ENCODE data around the gene NPLOC4.
"Not testable (repeated sequence)": the region's sequence is repeated elsewhere in the genome, so short reads cannot be mapped to it uniquely, and the experiment has no call there.

The NPLOC4 gene

DNA sequence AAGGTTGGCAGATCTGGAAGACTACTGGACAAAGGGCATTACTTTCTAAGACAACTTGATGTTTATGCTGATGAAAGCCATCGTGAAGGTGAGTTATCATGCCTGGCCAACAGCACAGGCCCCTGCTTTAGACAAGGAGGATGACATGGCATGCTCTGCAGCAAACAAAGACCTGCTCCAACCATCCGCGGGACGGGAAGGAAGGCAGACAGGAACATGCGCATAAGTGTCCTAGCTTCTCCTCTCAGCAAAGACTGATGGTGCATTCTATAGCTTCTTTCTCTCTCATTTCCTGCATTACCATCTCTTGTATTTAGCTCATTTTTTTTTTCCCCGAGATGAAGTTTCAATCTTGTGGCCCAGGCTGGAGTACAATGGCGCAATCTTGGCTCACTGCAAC lies 5.4 kb downstream of the NPLOC4 start:
- no peak for DNase-seq (ENCODE audit: low read depth in 2 of 2)

DNA sequence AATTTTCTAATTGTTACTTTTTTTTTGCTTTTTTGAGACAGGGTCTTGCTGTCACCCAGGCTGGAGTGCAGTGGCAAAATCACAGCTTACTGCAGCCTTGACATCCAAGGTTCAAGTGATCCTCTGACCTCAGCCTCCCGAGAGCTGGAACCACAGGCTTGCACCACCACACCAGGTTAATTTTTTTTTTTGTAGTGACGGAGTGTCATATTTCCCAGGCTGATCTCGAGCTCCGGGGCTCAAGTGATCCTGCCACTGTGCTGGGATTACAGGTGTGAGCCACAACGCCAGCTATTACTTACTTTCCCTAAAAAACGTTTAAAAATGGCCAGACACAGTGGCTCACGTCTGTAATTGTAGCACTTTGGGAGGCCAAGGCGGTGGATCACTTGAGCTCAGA lies 6.6 kb downstream of the NPLOC4 start:
- no peak for DNase-seq (ENCODE audit: low read depth in 2 of 2)

DNA sequence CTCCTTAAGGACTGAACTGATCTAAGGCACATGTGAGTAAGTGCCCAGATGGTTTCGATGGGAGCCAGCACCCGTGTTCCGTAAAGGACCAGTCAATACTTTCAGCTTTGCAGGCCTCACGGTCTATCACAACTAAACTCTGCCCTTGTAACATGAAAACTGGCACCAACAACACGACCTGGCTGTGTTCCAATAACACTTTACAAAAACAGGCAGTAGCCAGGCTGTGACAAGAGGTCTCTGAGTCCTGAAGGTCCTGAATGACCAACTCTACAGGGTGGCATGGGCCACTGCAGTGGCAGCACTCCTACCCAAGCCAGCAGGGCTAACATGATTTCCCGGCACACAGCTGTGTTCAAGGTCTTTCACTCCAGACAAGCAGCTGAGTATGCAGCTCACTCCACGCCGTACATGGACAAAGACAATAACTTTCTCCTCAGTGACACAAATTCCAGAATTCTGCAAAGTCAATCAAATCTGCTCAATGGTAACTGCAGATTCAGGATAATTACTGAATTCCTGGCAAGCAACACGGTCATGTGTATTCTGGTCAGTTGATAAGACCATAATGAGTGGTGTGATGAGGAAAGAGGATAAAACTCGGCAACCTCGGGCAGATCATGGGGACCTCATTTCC lies 15.3 kb downstream of the NPLOC4 start:
- DNase-seq (ENCODE audit: low read depth in 2 of 2) = no peak

DNA sequence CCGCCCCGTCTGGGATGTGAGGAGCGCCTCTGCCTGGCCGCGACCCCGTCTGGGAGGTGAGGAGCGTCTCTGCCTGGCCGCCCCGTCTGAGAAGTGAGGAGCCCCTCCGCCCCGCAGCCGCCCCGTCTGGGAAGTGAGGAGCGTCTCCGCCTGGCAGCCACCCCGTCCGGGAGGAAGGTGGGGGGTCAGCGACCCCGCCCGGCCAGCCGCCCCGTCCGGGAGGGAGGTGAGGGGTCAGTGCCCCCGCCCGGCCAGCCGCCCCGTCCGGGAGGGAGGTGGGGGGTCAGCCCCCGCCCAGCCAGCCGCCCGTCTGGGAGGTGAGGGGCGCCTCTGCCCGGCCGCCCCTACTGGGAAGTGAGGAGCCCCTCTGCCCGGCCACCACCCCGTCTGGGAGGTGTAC lies 18.6 kb downstream of the NPLOC4 start:
- not testable (repeated sequence) for DNase-seq (ENCODE audit: low read depth in 2 of 2)

DNA sequence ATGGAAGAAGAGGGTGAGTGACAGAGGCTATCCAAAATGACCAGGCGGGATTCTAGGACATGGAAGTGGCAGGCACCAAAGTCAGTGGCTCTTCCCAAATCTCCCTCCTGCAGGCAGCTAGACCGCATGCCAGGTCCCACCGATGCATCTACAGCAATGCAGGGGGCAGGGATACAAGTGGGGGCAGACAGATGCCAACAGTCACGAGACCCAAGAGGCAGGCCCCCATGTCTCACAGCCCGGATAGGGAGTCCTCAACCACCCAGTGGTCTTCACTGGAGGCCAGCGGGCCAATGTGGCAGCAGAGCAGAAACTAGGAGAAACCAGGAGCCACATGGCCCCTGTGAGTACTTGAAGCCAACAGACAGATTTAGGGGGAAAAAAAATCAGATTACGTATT lies 20.0 kb downstream of the NPLOC4 start:
- no peak for DNase-seq (ENCODE audit: low read depth in 2 of 2)

DNA sequence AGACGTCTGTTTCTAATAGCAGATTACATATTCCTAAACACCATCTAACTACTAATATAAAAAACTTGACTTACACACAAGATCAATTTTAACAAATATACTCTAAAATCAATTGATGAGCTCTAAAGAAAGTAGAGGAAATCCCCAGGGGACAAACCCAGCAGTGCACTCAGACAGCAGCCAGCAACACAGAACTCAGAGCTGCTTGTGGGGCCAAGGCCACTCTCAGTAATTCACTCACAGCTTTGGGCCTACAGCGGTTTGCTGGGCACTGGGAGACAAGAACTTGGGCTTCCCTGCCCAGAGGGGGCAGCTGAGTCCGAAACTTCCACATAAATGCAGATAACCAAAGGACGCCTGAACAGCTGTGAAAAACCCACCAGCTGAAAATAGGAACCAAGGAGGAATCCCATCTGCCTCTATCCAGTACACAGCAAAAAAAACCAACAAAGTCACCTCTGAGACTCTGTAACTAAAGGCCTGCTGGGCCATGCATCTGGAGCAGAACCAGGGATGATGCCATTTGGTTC lies 21.4 kb downstream of the NPLOC4 start:
- DNase-seq (ENCODE audit: low read depth in 2 of 2) = no peak

DNA sequence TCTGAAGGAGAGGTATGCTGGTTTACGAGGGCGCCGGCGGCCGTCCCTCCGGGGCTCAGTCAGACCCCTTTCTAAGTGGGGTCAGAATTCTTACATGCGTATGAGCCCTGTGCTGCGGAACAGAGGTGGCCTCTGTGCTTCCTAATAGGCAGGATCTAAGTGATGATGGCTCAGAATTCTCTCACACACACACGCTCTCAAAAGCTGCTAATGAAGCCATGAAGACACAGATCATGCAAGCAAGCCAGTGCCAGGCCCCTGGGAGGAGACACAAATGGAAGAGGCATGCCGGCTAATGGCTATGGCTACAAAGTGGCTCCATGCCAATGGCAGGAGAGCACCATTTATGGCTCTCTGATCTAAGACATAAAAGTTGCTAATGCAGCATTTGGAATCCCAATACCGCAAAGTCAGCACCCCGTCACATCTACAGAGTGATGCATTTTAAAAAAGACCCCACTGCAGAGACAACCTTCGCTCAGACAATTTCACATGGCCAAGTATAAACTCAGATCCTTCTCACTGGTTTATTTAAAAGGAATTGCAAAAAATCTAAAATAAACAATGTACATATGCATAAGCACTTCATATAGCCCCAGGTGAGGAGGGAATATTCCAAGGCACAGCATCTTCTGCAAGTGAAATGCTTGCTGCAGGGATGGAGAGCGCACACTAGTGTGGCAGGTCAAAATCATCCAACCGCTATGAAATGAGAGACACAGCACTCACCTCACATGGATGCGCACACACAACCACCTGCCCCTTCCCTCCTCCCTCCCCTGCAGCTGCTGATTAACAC lies 24.5 kb downstream of the NPLOC4 start:
- no peak for DNase-seq (ENCODE audit: low read depth in 2 of 2)

DNA sequence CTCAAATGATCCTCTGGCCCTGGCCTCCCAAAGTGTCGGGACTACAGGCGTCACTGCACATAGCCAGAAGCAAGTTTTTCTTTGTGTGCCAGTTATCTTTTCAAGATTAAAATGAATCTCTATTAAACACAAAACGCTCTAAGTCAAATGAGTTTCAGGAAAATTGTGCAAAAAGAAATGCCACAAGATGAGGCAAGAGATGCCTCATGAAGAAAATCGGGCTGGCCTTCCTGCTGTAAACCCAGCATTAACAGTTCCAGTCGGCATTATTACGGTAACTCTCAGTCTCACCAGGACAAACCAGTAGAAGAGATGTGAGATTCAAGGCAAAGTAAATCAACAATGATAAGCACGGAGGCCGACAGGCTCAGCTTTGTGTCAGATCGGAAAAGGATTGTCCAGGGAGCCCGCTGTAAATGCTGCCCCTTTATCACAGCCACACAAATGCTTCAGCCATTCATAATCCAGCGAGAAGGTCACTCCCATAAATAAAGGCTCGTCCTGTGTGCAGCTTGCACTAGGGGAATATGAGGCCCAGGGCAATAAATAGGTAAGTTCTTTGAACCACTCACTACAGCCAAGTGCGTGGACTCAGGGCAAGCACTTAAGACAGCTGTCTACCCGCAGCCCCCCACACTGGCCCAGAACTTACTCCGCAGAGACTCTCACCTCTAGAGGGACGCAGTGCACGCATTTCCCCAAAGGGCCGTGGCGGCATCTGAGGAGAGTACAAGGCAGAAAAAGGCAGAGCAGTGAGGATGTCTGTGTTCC lies 27.2 kb downstream of the NPLOC4 start:
- no peak for DNase-seq (ENCODE audit: low read depth in 2 of 2)

DNA sequence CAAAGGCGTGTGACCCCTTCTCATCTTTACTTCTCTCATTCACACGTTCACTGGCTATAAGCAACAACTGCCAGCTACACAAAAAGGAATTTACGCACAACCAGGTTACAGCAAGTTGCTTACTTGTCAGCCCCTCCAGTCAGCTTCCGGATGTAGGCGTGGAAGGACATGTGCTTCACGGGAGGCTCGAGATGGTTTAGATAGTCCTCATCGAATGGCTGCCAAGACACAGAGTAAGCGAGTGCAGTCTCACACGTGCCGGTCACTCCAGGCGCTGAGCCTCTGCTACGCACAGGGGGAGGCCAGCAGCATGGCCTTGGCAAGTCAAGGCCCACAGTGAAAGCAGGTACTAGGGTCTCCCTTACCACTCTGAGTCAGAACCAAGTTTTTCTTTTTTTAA lies 28.3 kb downstream of the NPLOC4 start:
- DNase-seq (ENCODE audit: low read depth in 2 of 2) = no peak

DNA sequence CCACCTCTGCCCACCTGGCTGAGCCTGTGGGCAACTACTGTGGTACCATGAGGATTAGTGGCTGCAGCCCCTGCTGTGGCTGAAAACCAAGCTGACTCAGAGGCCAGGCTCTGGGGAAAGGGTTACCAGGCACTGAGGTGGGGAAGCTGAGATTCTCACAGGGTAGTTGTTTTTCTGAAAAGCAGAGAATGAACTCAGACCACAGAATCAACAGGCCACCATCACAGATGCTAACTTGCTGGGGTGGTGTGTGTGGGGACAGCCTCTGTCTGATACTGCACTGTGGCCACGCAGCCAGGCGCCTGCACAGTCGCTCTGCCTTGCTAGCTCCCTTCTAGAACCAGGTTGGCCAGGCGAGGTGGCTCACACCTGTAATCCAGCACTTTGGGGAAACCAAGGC lies 28.8 kb downstream of the NPLOC4 start:
- no peak for DNase-seq (ENCODE audit: low read depth in 2 of 2)

DNA sequence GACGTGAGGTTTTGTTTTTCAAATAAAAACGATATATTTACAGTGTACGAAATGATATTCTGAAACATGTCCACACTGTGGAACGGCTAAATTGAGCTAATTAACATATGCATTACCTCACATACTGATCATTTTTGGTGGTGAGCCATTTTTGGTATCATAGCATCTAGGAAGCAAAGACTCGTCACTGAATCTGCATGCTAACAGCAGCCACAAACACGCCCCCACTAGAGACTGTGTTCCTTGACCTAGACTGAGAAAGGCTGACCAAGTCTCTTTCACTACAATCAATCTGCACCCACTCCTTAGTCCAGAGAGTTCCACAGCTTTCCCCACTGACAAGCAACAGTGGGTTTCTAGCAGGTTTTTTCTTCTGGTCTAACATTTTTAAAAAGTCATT lies 29.5 kb downstream of the NPLOC4 start:
- DNase-seq (ENCODE audit: low read depth in 2 of 2) = no peak

DNA sequence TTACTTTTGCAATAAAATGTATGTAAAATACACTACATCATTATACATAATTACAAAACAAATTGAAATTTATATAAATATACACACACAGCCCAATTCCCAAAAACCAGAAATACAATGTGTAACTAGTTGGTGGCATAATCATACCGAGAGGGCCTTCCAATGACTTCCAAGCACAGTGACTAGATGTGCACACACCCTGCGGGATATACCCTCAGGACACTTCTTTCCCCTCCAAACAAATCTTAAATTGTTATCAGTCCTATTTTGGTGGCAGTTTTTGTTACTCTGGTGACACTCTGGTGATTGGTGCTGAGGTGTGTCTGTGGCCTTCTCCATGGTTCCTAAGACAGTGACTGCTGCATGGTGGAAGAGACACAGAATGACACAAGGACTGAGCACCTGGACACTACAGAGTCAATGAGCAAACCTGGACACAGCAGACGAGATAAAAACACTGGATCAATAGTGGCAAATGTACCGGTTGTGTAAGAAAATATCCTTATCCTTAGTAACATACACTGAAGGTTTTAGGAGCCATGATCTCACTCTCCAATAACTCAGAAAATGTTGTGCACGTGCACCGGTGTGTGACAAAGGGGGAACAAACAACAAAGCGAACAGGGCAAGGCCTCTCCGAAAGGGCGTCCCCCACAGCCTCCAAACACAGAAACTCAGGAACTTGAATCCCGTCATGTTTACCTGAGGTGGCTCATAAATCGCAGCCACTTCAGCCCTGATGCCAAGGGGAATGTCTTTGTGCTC lies 32.9 kb downstream of the NPLOC4 start:
- DNase-seq (ENCODE audit: low read depth in 2 of 2) = no peak

DNA sequence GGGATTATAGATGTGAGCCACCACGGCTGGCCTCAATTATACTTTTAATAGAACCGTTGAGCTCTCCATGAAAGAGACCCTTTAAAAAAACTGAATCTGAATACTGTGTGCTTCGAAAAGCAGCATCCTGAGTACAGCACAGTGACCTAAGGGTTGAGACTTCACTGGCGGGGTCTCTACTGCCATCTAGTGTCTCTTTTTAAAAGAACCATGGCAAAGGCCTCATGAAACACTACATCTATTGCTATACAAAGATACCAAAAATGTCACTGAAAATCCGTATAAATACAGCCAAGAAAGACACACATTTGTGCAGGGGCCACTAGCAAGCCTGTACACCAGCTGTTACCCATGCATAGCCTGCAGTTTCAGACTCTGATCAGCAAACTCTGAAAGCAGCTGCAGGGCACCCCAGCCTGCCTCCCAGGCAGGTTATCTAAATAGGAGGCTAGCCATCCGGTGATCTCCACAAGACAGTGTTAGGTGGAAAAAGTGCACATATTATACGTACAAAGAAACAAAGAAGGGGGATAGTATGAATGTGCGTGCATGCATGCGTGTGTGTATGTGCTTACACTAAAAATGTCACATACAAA lies 35.3 kb downstream of the NPLOC4 start:
- peak in 1 of 2 donors; percentile 27 for DNase-seq (ENCODE audit: low read depth in 2 of 2)

DNA sequence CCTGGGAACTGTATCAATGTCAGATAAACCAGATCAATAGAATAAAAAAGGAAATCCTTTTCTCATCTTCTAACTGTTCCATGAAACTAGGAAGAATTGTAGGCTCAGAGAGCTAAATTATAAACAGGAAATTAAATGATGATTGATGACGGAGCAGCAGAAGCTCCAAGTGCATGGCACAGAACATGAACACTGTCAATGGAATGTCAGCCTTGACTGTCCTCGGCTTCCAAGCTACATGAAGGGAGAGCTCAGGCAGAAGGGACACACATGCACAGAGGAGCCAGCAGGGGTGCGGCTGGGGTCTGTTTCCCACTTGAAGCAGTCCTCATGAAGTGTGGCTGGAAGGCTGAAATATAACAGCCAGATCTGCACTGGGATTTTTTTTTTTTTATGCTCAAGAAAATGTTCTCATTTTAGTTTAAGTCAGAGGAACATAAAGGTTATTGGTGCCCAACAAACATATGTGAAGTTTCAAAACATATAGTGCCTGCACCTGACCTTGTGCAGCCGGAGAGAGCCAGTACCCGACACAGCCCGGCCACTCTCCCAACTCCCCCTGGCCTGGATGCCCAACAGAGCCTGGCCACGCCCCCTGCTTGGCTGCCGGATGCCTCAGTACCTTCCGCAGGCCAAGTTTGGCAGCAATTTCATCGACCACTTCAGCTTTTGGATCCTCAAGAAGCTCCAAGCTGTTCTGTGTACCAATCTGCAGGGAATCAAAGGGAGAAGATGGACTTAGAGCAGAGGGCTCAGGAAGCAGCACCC lies 37.0 kb downstream of the NPLOC4 start:
- DNase-seq (ENCODE audit: low read depth in 2 of 2) = no peak

DNA sequence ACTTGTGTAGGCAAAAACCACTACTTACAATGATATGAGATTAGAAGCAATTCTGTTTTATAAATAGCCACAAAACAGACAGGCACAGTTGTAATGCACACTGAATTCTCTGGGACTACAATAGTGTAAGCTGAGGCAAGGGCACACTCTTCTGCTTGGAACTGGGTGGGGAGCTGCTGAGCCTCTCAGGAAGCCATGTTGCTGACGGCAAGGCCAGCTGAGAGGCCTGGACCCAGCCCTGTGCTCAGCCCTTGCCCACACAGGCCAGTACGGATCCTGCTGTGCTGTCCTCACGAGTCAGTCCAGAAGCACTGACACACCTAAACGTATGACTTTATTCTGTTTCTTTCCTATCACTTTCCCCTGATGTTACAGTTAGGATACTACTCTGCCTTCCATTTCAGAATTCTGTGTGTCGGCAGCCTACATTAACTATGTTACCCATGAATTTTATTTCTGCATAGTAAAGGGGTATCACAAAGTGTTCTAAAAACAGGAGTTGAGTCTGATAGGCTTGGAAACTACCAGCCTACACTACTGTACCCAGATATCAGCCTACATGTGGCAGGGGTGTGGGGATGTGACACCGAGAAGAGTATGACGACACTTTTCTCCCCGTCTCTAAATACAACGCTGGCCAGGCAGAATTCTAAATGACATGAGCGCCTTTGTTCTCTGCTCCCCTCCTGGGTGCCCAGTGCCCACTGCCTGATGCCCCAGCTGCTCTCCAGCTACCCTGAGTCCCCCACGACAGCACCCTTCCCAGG lies 43.6 kb downstream of the NPLOC4 start:
- no peak for DNase-seq (ENCODE audit: low read depth in 2 of 2)

DNA sequence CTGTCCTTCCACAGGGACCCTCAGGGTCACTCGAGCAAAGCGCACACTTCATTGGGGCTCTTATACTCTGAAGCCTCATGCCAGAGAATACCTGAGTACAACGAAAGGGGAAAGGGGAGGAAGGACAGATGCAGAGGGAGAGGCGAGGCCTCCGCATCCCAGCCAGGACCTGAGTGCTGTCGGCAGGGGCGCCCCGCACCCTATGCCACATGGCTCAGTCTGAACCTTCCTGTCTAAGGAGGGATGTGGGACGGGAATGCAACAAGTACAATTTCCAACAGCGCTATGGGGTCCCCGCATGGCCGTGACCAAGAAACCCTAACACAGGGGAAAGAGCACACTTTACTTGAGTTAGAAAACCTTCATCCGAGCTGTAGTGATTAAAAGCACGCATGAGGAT lies 44.9 kb downstream of the NPLOC4 start:
- no peak for DNase-seq (ENCODE audit: low read depth in 2 of 2)

DNA sequence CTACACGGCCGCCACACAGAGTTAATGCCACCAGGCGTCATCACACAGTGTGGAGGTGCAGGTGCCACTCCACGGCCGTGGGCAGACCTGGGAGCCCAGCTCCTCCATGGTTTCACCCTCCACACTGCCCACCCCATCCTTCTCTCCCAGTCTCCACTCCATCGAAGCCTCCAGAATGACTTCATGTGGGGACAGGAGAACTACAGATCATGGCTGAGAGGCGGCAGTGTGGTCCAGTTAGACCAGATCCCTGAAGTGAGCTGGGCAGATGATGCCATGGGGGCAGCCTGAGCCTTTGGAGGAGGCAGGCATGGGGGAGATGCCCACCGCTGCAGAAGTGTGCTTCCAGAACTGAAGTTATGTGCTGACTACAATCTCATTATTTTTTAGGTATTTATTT lies 46.8 kb downstream of the NPLOC4 start:
- DNase-seq (ENCODE audit: low read depth in 2 of 2) = no peak

DNA sequence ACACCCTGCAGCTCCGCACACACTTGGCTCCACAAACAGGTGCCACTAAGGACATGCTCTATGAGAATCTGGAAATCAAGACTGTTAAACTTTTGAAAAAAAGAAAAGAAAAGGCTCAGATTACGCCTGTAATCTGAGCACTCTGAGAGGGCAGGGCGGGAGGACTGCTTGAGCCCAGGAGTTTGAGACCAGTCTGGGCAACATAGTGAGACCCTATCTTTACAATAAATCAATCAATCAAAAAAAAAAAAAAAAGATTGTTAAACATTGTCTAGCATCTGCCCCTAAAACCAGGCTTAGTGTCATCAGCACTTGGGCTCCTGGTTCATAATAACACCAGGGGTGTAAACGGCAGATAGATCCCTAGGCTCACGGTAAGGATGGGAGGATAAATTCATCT lies 47.3 kb downstream of the NPLOC4 start:
- DNase-seq (ENCODE audit: low read depth in 2 of 2) = no peak

DNA sequence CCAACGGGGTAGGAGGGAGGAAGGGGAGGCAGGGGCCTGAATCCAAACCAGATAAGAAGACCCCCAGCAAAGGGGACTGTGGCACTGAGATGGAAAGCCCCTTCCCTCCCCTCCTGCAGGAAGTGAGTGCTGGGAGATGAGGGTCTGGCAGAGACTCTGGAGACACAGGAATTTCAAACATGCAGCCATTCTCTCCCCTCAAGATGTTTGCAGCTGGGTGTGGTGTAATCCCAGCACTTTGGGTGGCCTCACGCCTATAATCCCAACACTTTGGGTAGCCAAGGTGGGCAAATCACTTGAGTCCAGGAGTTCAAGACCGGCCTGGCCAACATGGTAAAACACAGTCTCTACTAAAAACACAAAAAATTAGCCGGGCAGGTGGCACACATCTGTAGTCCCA lies 50.8 kb downstream of the NPLOC4 start:
- no peak for DNase-seq (ENCODE audit: low read depth in 2 of 2)

DNA sequence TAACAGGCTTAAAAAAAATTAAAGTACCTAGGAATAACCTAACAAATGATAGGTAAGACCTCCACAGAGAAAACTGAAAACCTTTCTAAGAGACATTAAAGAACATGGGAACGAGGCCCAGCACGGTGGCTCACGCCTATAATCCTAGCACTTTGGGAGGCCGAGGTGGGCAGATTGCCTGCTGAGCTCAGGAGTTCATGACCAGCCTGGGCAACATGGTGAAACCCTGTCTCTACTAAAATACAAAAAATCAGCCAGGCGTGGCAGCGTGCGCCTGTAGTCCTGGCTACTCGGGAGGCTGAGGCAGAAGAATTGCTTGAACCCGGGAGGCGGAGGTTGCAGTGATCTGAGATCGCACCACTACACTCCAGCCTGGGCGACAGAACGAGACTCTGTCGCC lies 52.1 kb downstream of the NPLOC4 start:
- DNase-seq (ENCODE audit: low read depth in 2 of 2) = not testable (repeated sequence)

Measured in stimulated activated CD8-positive, alpha-beta memory T cell treated with anti-CD3 and anti-CD28 coated beads, Interleukin-15, amount 100 ng/mL, for 4 hours (primary cell).